GM18519 (cell line): Measurements from ENCODE around the gene INS.

Experiments
- ATAC-seq: cut with Tn5 transposase; IDR thresholded peaks from one replicate; pipeline ENCODE4 v1.9.1; 2021; ENCODE audit warnings: mild to moderate bottlenecking, moderate library complexity; ENCODE audit not compliant: unreplicated experiment, low FRiP score

Gene INS

GRCh38 chr11:2149864-2150847, 10.9 kb downstream of the INS start:
- ATAC-seq = no peak

GRCh38 chr11:2149460-2149859, 11.5 kb downstream of the INS start:
- no peak for ATAC-seq

GRCh38 chr11:2148595-2148994, 12.4 kb downstream of the INS start:
- ATAC-seq = no peak

GRCh38 chr11:2147391-2147790, 13.6 kb downstream of the INS start:
- ATAC-seq = no peak

GRCh38 chr11:2146051-2146450, 15.0 kb downstream of the INS start:
- ATAC-seq = no peak

GRCh38 chr11:2144544-2145248, 16.3 kb downstream of the INS start:
- no peak for ATAC-seq

GRCh38 chr11:2143799-2144543, 17.0 kb downstream of the INS start:
- no peak for ATAC-seq

GRCh38 chr11:2143477-2143798, 17.6 kb downstream of the INS start:
- ATAC-seq = no peak

GRCh38 chr11:2142762-2143202, 18.2 kb downstream of the INS start:
- no peak for ATAC-seq

GRCh38 chr11:2142300-2142759, 18.7 kb downstream of the INS start:
- ATAC-seq = no peak

GRCh38 chr11:2140411-2141400, 20.3 kb downstream of the INS start:
- ATAC-seq = no peak

- ATAC-seq = no peak
Measured at GRCh38 chr11:2139621-2140337, 21.2 kb downstream of the INS start.

- ATAC-seq = no peak
Measured at GRCh38 chr11:2139123-2139521, 21.9 kb downstream of the INS start, which contains the start of gene IGF2. IGF2 (minus strand) TSS chr11:2139389; CDS start chr11:2135523, 3,866 bp downstream.

- ATAC-seq = no peak
Measured at GRCh38 chr11:2138431-2139122, 22.4 kb downstream of the INS start.

GRCh38 chr11:2138068-2138430, 23.0 kb downstream of the INS start:
- no peak for ATAC-seq

- no peak for ATAC-seq
Measured at GRCh38 chr11:2137202-2138067, 23.6 kb downstream of the INS start.

GRCh38 chr11:2136952-2137201, 24.1 kb downstream of the INS start:
- ATAC-seq = no peak
